Measurements from ENCODE around the gene MFAP5. TPM values are rescaled to one million over a fixed set of nuclear protein-coding genes. Genes with fewer than 3 reads are reported as not detected.

Gene MFAP5
- total RNA-seq, 1 experiment from 2014 or later = not detected

GRCh38 chr12:8605057-8605456, 57.6 kb downstream of the MFAP5 start:
- H3K27ac ChIP-seq (ENCODE audit: low read depth, low read length) = no peak overlapping the region
- TF ChIP-seq TCF7L2 (IDR thresholded peaks at IDR 0.05; ENCODE audit: borderline replicate concordance, extremely low read depth, insufficient read depth, insufficient read length) (no peak), ELF1 (IDR thresholded peaks at IDR 0.05; ENCODE audit: borderline replicate concordance, low read depth) (no peak), SP1 (IDR thresholded peaks at IDR 0.05; ENCODE audit: low read depth) (no peak), EZH2 (IDR thresholded peaks at IDR 0.05) (no peak), EZH2phosphoT487 (IDR thresholded peaks at IDR 0.05; ENCODE audit: borderline replicate concordance) (no peak), POLR2A (IDR thresholded peaks at IDR 0.05; ENCODE audit: borderline replicate concordance, extremely low read depth, insufficient read depth, insufficient read length) (no peak), ZFX (IDR thresholded peaks at IDR 0.05) (no peak), YY1 (IDR thresholded peaks at IDR 0.05; ENCODE audit: extremely low read depth, insufficient replicate concordance, low read depth, low read length) (no peak), ZNF274 (IDR thresholded peaks at IDR 0.05; ENCODE audit: low read depth, low read length) (no peak), MAX (IDR thresholded peaks at IDR 0.05) (no peak), CBX3 (IDR thresholded peaks at IDR 0.05; ENCODE audit: low read depth) (no peak), CTCF (IDR thresholded peaks at IDR 0.05 in 2 of 3, conservative IDR thresholded peaks at IDR 0.05 in 1 of 3; ENCODE audit: borderline replicate concordance in 1 of 3, insufficient read depth in 1 of 3, low read depth in 2 of 3, low read length in 2 of 3) (no peak), SRF (IDR thresholded peaks at IDR 0.05; ENCODE audit: low read depth) (no peak), POLR2AphosphoS5 (IDR thresholded peaks at IDR 0.05; ENCODE audit: low read depth, low read length) (no peak), FOSL1 (IDR thresholded peaks at IDR 0.05; ENCODE audit: low read depth) (no peak), JUND (IDR thresholded peaks at IDR 0.05) (no peak), ZBTB33 (IDR thresholded peaks at IDR 0.05; ENCODE audit: extremely low read depth, insufficient replicate concordance, low read length) (no peak), CEBPB (IDR thresholded peaks at IDR 0.05; ENCODE audit: low read depth) (no peak), ATF3 (IDR thresholded peaks at IDR 0.05) (no peak), SIN3A (IDR thresholded peaks at IDR 0.05; ENCODE audit: low read depth) (no peak)
- H3K4me3 ChIP-seq (replicated peaks in 1 of 2; ENCODE audit: low read depth in 1 of 2, low read length in 2 of 2) = no peak overlapping the region
- DNase-seq (ENCODE audit: low read depth, low spot score) (no peak), ATAC-seq (no peak)
- H3K9ac ChIP-seq (ENCODE audit: low read length) = no peak overlapping the region
- H3K79me2 ChIP-seq (ENCODE audit: insufficient read depth, low read length) = no peaks in the 10 kb centered on the region
- intact Hi-C loops (cut with micrococcal nuclease) = no loop called here
- H3K9me3 ChIP-seq (ENCODE audit: control insufficient read depth in 1 of 2, insufficient read depth in 1 of 2, low read depth in 1 of 2, low read length in 2 of 2) = no peaks in the 10 kb centered on the region
- ChIA-PET POLR2A (no interaction called here), CTCF (interaction anchor here (0.6 kb wide), 1 partner anchor 61 kb away, joined by 3 read pairs; no protein-coding TSS in a partner anchor), RAD21 (ENCODE audit: low non-redundant PET in 1 of 2, low total read pairs in 2 of 2, uncharacterized antibody in 2 of 2, unreplicated experiment in 2 of 2) (no interaction called here)
- no peaks in the 10 kb centered on the region for H3K27me3 ChIP-seq (ENCODE audit: insufficient read depth, low read length)
- no peaks in the 10 kb centered on the region for H3K36me3 ChIP-seq (ENCODE audit: control insufficient read depth in 1 of 2, insufficient read depth in 2 of 2, low read length in 2 of 2)
- no peaks in the 10 kb centered on the region for H4K20me1 ChIP-seq (ENCODE audit: insufficient read depth)
- no peaks in the 10 kb centered on the region for H3K4me1 ChIP-seq (ENCODE audit: control insufficient read depth in 1 of 2, insufficient read depth in 2 of 2, low read length in 2 of 2)
- H3K4me2 ChIP-seq (ENCODE audit: low read length) = no peak overlapping the region
- BruUV-seq (replicated peaks) = no TSS peak
- no peak overlapping the region for H2AFZ ChIP-seq (ENCODE audit: low read depth, low read length, poor library complexity, severe bottlenecking)
- no peaks in the 10 kb centered on the region for H3K9me2 ChIP-seq (ENCODE audit: insufficient read depth)
